ENCODE results near the gene ELL2.

GRCh38 chr5:95866435-95867040 lies 95.1 kb downstream of the ELL2 start:
- no peak for TF ChIP-seq CTCF (IDR thresholded peaks at IDR 0.05)
- no peak for TF ChIP-seq POLR2A (IDR thresholded peaks at IDR 0.05)
- no peak for TF ChIP-seq POLR2AphosphoS5 (IDR thresholded peaks at IDR 0.05)
- TF ChIP-seq EP300 (IDR thresholded peaks at IDR 0.05): no peak

Measured in suprapubic skin (tissue), 4 donors.